Keratinocyte (primary cell): Measurements from ENCODE around the gene SETD6.

Experiments
- CTCF ChIP-seq, 3 experiments: IDR thresholded peaks in 1 of 3; conservative IDR thresholded peaks in 1 of 3; optimal IDR thresholded peaks in 1 of 3; 2 replicates in 2 of 3; 3 replicates in 1 of 3; pipeline versions ENCODE3 to v1.5.1; 2011; ENCODE audit warnings: low read length in 3 of 3, mild to moderate bottlenecking in 3 of 3, moderate library complexity in 2 of 3, control low read depth in 1 of 3, inconsistent platforms in 1 of 3; ENCODE audit not compliant: insufficient read depth in 2 of 3; ENCODE audit errors: extremely low read depth in 1 of 3
- EZH2 ChIP-seq: IDR thresholded peaks from one replicate; pipeline ENCODE4 v1.6.1; 2012; ENCODE audit warnings: inconsistent platforms, mild to moderate bottlenecking, low read length, moderate library complexity

GRCh38 chr16:58506241-58507194 lies 8.8 kb upstream of the SETD6 start:
- no peak for TF ChIP-seq EZH2
- no peak for TF ChIP-seq CTCF (optimal IDR thresholded peaks at IDR 0.05 in 1 of 3, IDR thresholded peaks at IDR 0.05 in 1 of 3, conservative IDR thresholded peaks at IDR 0.05 in 1 of 3; ENCODE audit: extremely low read depth in 1 of 3, insufficient read depth in 2 of 3, low read length in 3 of 3)
